ENCODE data around the gene METTL2B. TPM values are rescaled to one million over a fixed set of nuclear protein-coding genes. Genes with fewer than 3 reads are reported as not detected.
"Not testable (repeated sequence)": the region's sequence is repeated elsewhere in the genome, so short reads cannot be mapped to it uniquely, and the experiment has no call there.

Gene METTL2B
- total RNA-seq, 1 experiment from 2014 or later, result 44.3 TPM

DNA sequence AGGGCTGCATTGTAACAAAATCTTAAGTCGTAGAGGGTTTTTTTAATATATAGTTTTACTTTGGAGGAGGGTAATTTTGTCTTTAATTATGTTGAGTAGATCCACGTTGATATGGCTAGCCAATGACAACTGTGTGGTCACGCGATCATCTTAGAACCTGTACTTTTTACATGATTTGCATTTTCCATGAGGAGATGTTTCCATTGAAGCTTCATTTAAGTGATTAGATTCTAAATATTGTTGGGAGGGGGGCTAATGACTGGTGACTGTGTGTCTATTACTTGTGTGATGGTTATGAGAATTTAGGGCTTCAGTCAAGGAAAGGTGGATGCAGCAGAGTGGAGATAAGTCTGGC, 765 bp downstream of the METTL2B start:
- Mint-ChIP-seq H3K27ac (peak overlapping the region; percentile 98 to 99 (median 99)), H3K4me1 (peaks cover 12 to 13% of the 10 kb centered on the region in 2 experiments), H3K4me3 (peak overlapping the region; percentile 98 to 99), H3K36me3 (ENCODE audit: insufficient read depth in 1 of 3, low read depth in 3 of 3) (peaks cover 9 to 36% (median 34%) of the 10 kb centered on the region in 3 experiments; a peak in 6 of 7 replicates)
- H3K18ac ChIP-seq (ENCODE audit: insufficient read length, low read depth, low read length); H3K9me3 Mint-ChIP-seq; H3K27me3 Mint-ChIP-seq (ENCODE audit: low read depth); H3K23ac ChIP-seq (ENCODE audit: insufficient read length, low read depth, low read length); H2BK5ac ChIP-seq (ENCODE audit: insufficient read length, low read length); H4K20me1 ChIP-seq (ENCODE audit: control insufficient read depth, insufficient read depth, insufficient read length); H2BK20ac ChIP-seq (ENCODE audit: low read depth, low read length, poor library complexity, severe bottlenecking); H4K8ac ChIP-seq (replicated peaks; ENCODE audit: insufficient read length, low read depth, low read length); H3K79me1 ChIP-seq (ENCODE audit: insufficient read depth, low read depth, low read length, poor library complexity, severe bottlenecking); H3T11ph ChIP-seq (ENCODE audit: low read length); H3K56ac ChIP-seq (ENCODE audit: insufficient read length, low read depth, low read length); DNase-seq; H3K27me3 ChIP-seq (ENCODE audit: insufficient read depth, low read length); H4K5ac ChIP-seq (ENCODE audit: insufficient read length, low read depth, low read length); H3K79me2 ChIP-seq (ENCODE audit: insufficient read depth, low read length); H2AK5ac ChIP-seq (ENCODE audit: insufficient read length, low read length); H3K9me3 ChIP-seq (ENCODE audit: control insufficient read depth, low read depth, low read length); H4K91ac ChIP-seq (ENCODE audit: insufficient read length, low read depth, low read length); H3K4me1 ChIP-seq (ENCODE audit: insufficient read depth, low read length); H2BK120ac ChIP-seq (ENCODE audit: low read depth, low read length, poor library complexity, severe bottlenecking); H2BK15ac ChIP-seq (ENCODE audit: low read depth, low read length); H3K27ac ChIP-seq (ENCODE audit: insufficient read length, low read depth, low read length); H2BK12ac ChIP-seq (ENCODE audit: insufficient read length, low read depth, low read length); H3K4ac ChIP-seq (ENCODE audit: low read depth, low read length); H3K23me2 ChIP-seq (ENCODE audit: insufficient read length, low read depth, low read length, poor library complexity, severe bottlenecking); H2AFZ ChIP-seq (ENCODE audit: low read length): not testable (repeated sequence)
- WGBS (ENCODE audit: extremely low coverage, insufficient read length, low lambda C conversion rate), result no CpG with 5 or more reads among the region's 4 CpGs
- Histone ChIP-seq H3K14ac (ENCODE audit: insufficient read depth, low read length) (0 out of 2 replicates have a peak overlapping the region, but pooled peaks have one; percentile 86), H3K9ac (ENCODE audit: extremely low read depth, insufficient read length, low read length) (peak overlapping the region; percentile 87), H3K4me2 (ENCODE audit: insufficient read depth, insufficient read length, low read length) (peak overlapping the region; percentile 66)

DNA sequence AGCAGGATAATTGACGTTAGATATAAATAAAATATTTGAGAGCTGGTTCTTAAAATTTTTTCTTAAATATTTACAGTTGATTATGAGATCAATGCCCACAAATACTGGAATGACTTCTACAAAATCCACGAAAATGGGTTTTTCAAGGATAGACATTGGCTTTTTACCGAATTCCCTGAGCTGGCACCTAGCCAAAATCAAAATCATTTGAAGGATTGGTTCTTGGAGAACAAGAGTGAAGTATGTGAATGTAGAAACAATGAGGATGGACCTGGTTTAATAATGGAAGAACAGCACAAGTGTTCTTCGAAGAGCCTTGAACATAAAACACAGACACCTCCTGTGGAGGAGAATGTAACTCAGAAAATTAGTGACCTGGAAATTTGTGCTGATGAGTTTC, 2.5 kb downstream of the METTL2B start:
- H4K20me1 ChIP-seq (ENCODE audit: control insufficient read depth, insufficient read depth, insufficient read length); H2BK120ac ChIP-seq (ENCODE audit: low read depth, low read length, poor library complexity, severe bottlenecking); H3K23me2 ChIP-seq (ENCODE audit: insufficient read length, low read depth, low read length, poor library complexity, severe bottlenecking); H3K79me1 ChIP-seq (ENCODE audit: insufficient read depth, low read depth, low read length, poor library complexity, severe bottlenecking); H3K27ac Mint-ChIP-seq; H3K4me2 ChIP-seq (ENCODE audit: insufficient read depth, insufficient read length, low read length); H2AK5ac ChIP-seq (ENCODE audit: insufficient read length, low read length); H3K14ac ChIP-seq (ENCODE audit: insufficient read depth, low read length); H3K4me3 Mint-ChIP-seq; H3T11ph ChIP-seq (ENCODE audit: low read length); H3K27ac ChIP-seq (ENCODE audit: insufficient read length, low read depth, low read length); DNase-seq; H3K79me2 ChIP-seq (ENCODE audit: insufficient read depth, low read length); H4K8ac ChIP-seq (replicated peaks; ENCODE audit: insufficient read length, low read depth, low read length); H3K27me3 ChIP-seq (ENCODE audit: insufficient read depth, low read length); H3K56ac ChIP-seq (ENCODE audit: insufficient read length, low read depth, low read length); H3K9ac ChIP-seq (ENCODE audit: extremely low read depth, insufficient read length, low read length); H3K4me1 ChIP-seq (ENCODE audit: insufficient read depth, low read length); H4K91ac ChIP-seq (ENCODE audit: insufficient read length, low read depth, low read length); H3K9me3 ChIP-seq (ENCODE audit: control insufficient read depth, low read depth, low read length); H3K9me3 Mint-ChIP-seq; H3K18ac ChIP-seq (ENCODE audit: insufficient read length, low read depth, low read length); H3K27me3 Mint-ChIP-seq (ENCODE audit: low read depth); H3K23ac ChIP-seq (ENCODE audit: insufficient read length, low read depth, low read length); H2BK5ac ChIP-seq (ENCODE audit: insufficient read length, low read length); H2BK12ac ChIP-seq (ENCODE audit: insufficient read length, low read depth, low read length); H3K4ac ChIP-seq (ENCODE audit: low read depth, low read length); H2BK15ac ChIP-seq (ENCODE audit: low read depth, low read length); H2BK20ac ChIP-seq (ENCODE audit: low read depth, low read length, poor library complexity, severe bottlenecking); H2AFZ ChIP-seq (ENCODE audit: low read length); H4K5ac ChIP-seq (ENCODE audit: insufficient read length, low read depth, low read length): not testable (repeated sequence)
- Mint-ChIP-seq H3K4me1 (peaks cover 12 to 13% of the 10 kb centered on the region in 2 experiments), H3K36me3 (ENCODE audit: insufficient read depth in 1 of 3, low read depth in 3 of 3) (peaks cover 12 to 47% (median 41%) of the 10 kb centered on the region in 3 experiments; a peak in 6 of 7 replicates)
- whole genome bisulfite sequencing (ENCODE audit: extremely low coverage, insufficient read length, low lambda C conversion rate), result 100% methylated on average over 1 of the region's 4 CpGs

Data from H9 (cell line).